Measurements from ENCODE around the gene ZAP70. TPM values are rescaled to one million over a fixed set of nuclear protein-coding genes. Genes with fewer than 3 reads are reported as not detected.

The ZAP70 gene
- total and polyA plus RNA-seq, 10 of the 15 experiments (the other 5 are each of a cell fraction or from before 2014, with no cell fraction given), result 0.18 to 2.9 (median 1.2) TPM; not detected in 1

DNA sequence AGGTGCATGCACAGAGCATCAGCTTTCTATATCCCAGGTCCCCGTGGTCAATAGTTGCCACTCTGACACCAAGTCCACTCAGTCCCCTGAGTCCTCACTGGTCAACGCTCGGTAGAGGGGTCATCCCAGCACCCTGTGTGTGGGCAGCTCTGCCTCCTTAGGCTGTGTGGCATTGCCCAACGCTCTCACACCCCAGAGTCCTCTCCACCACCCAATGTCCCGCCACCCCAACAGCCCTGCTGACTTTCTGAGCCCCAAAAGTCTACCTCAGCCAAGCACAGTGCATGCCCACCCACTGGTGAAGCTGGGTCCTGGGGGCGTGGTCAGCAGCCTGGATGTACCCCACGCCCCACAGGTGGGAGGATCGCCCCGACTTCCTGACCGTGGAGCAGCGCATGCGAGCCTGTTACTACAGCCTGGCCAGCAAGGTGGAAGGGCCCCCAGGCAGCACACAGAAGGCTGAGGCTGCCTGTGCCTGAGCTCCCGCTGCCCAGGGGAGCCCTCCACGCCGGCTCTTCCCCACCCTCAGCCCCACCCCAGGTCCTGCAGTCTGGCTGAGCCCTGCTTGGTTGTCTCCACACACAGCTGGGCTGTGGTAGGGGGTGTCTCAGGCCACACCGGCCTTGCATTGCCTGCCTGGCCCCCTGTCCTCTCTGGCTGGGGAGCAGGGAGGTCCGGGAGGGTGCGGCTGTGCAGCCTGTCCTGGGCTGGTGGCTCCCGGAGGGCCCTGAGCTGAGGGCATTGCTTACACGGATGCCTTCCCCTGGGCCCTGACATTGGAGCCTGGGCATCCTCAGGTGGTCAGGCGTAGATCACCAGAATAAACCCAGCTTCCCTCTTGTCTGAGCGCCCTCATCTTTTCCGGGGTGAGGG is 25.9 kb downstream of the ZAP70 start:
- RAD21 ChIA-PET (ENCODE audit: unreplicated experiment), result interaction anchor here (1.9 to 2.7 kb wide), 2 partner anchors 449 to 645 kb away, joined by 7 to 22 read pairs; no protein-coding TSS in a partner anchor
- intact Hi-C loops (cut with micrococcal nuclease; ENCODE audit: unreplicated experiment), result no loop called here
- Histone ChIP-seq H3K27ac (ENCODE audit: control insufficient read depth, insufficient read depth) (no peak overlapping the region), H2AFZ (ENCODE audit: control insufficient read depth, low read depth, low read length) (no peak overlapping the region), H3K4me2 (ENCODE audit: control insufficient read depth, insufficient read depth) (no peak overlapping the region), H3K27me3 (replicated peaks in 1 of 2; ENCODE audit: control insufficient read depth in 2 of 2, insufficient read depth in 2 of 2, low read length in 1 of 2) (no peaks in the 10 kb centered on the region), H3K79me2 (ENCODE audit: control insufficient read depth, insufficient read depth, low read length) (no peaks in the 10 kb centered on the region), H4K20me1 (ENCODE audit: control insufficient read depth, insufficient read depth) (no peaks in the 10 kb centered on the region), H3K4me1 (ENCODE audit: control insufficient read depth, insufficient read depth, low read length) (no peaks in the 10 kb centered on the region), H3K9ac (ENCODE audit: control insufficient read depth, insufficient read depth, low read length) (no peak overlapping the region), H3K36me3 (ENCODE audit: control insufficient read depth in 2 of 2, insufficient read depth in 2 of 2, low read length in 1 of 2) (no peaks in the 10 kb centered on the region), H3K9me3 (replicated peaks; ENCODE audit: control insufficient read depth, insufficient read depth, low read length) (no peaks in the 10 kb centered on the region), H3K4me3 (no peak overlapping the region)
- POLR2A ChIA-PET, result no interaction called here
- ATAC-seq, result no peak
- DNase-seq (ENCODE audit: low read depth, low spot score), result no peak
- no TSS peak for BruUV-seq (replicated peaks)
- TF ChIP-seq CBX3 (IDR thresholded peaks at IDR 0.05; ENCODE audit: borderline replicate concordance, low read depth), result no peak
- peak; percentile 17; the same call in 1 of the 2 replicates for TF ChIP-seq POLR2A (IDR thresholded peaks at IDR 0.05; ENCODE audit: low read depth, low read length)
- TF ChIP-seq, protein P1, sequence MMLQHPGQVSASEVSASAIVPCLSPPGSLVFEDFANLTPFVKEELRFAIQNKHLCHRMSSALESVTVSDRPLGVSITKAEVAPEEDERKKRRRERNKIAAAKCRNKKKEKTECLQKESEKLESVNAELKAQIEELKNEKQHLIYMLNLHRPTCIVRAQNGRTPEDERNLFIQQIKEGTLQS (IDR thresholded peaks at IDR 0.05; ENCODE audit: borderline replicate concordance, extremely low read depth, low read depth, low read length), result no peak
- FAIRE-seq, result no peak
- SMC1A ChIA-PET (ENCODE audit: uncharacterized antibody, unreplicated experiment), result interaction anchor here (1.7 to 2.8 kb wide), 6 partner anchors 12 to 645 kb away, joined by 5 to 17 read pairs (median 7); no protein-coding TSS in a partner anchor
- 38% methylated on average over 23 of the region's 23 CpGs for WGBS (ENCODE audit: insufficient coverage, insufficient replicate concordance, low lambda C conversion rate, missing lambda C conversion rate)
- in situ Hi-C loops (cut with MboI), result loop anchor here (10.0 kb wide), 2 partner anchors 646 to 1674 kb away; no protein-coding TSS in a partner anchor
- CTCF ChIA-PET, result interaction anchor here (0.6 to 4.7 kb wide), 22 partner anchors 9 to 879 kb away, joined by 3 to 39 read pairs (median 4); partner anchors contain the start of gene ZAP70

GRCh38 chr2:97739893-97740245 is 26.5 kb downstream of the ZAP70 start:
- BruUV-seq (replicated peaks), result no TSS peak
- Histone ChIP-seq H4K20me1 (ENCODE audit: control insufficient read depth, insufficient read depth) (no peaks in the 10 kb centered on the region), H3K27me3 (replicated peaks in 1 of 2; ENCODE audit: control insufficient read depth in 2 of 2, insufficient read depth in 2 of 2, low read length in 1 of 2) (no peaks in the 10 kb centered on the region), H3K9me3 (replicated peaks; ENCODE audit: control insufficient read depth, insufficient read depth, low read length) (no peaks in the 10 kb centered on the region), H3K4me1 (ENCODE audit: control insufficient read depth, insufficient read depth, low read length) (peaks cover under 1% of the 10 kb centered on the region), H2AFZ (ENCODE audit: control insufficient read depth, low read depth, low read length) (no peak overlapping the region), H3K36me3 (ENCODE audit: control insufficient read depth in 2 of 2, insufficient read depth in 2 of 2, low read length in 1 of 2) (no peaks in the 10 kb centered on the region), H3K4me3 (no peak overlapping the region), H3K9ac (ENCODE audit: control insufficient read depth, insufficient read depth, low read length) (no peak overlapping the region), H3K4me2 (ENCODE audit: control insufficient read depth, insufficient read depth) (no peak overlapping the region), H3K27ac (ENCODE audit: control insufficient read depth, insufficient read depth) (no peak overlapping the region), H3K79me2 (ENCODE audit: control insufficient read depth, insufficient read depth, low read length) (no peaks in the 10 kb centered on the region)
- 27% methylated on average over 5 of the region's 5 CpGs for WGBS (ENCODE audit: insufficient coverage, insufficient replicate concordance, low lambda C conversion rate, missing lambda C conversion rate)
- DNase-seq (ENCODE audit: low read depth, low spot score) (no peak), FAIRE-seq (no peak), ATAC-seq (no peak)
- ChIA-PET SMC1A (ENCODE audit: uncharacterized antibody, unreplicated experiment) (interaction anchor here (1.3 to 2.8 kb wide), 7 partner anchors 10 to 645 kb away, joined by 5 to 17 read pairs (median 7); no protein-coding TSS in a partner anchor), RAD21 (ENCODE audit: unreplicated experiment) (interaction anchor here (1.9 to 2.7 kb wide), 2 partner anchors 449 to 644 kb away, joined by 7 to 22 read pairs; no protein-coding TSS in a partner anchor), CTCF (interaction anchor here (0.6 to 4.7 kb wide), 25 partner anchors 9 to 878 kb away, joined by 3 to 39 read pairs (median 4); partner anchors contain the start of gene ZAP70), POLR2A (no interaction called here)
- in situ Hi-C loops (cut with MboI) (loop anchor here (10.0 kb wide), 2 partner anchors 645 to 1675 kb away; no protein-coding TSS in a partner anchor), intact Hi-C loops (cut with micrococcal nuclease; ENCODE audit: unreplicated experiment) (loop anchor here (1.0 to 2.0 kb wide), 2 partner anchors 529 to 645 kb away; no protein-coding TSS in a partner anchor)
- TF ChIP-seq BCL3 (IDR thresholded peaks at IDR 0.05; ENCODE audit: borderline replicate concordance, insufficient read depth, low read depth, low read length, poor library complexity, severe bottlenecking), result no peak
- no peak for TF ChIP-seq MYC (IDR thresholded peaks at IDR 0.05; ENCODE audit: insufficient read depth, insufficient read length, insufficient replicate concordance, low read length, severe bottlenecking)
- no peak for TF ChIP-seq NFYA (IDR thresholded peaks at IDR 0.05; ENCODE audit: borderline replicate concordance, low read depth, low read length)
- TF ChIP-seq CREB1 (IDR thresholded peaks at IDR 0.05; ENCODE audit: low read depth), result no peak
